OCI-LY7 (cell line): Measurements from ENCODE around the gene ABCB8. TPM values are rescaled to one million over a fixed set of nuclear protein-coding genes. Genes with fewer than 3 reads are reported as not detected.

Source experiments
- BruUV-seq: library from RNA; stranded (reverse); fragments of 400-500 nt; replicated peaks from 2 replicates; lab custom pipeline; 2021; lab: Mats Ljungman, UMichigan
- CTCF ChIA-PET: fragments of 300-600 bp; sonication (Branson Sonifier 250); formaldehyde crosslinking; loops from one replicate; lab custom pipeline; 2022; ENCODE audit warnings: antibody characterized with exemption; ENCODE audit not compliant: unreplicated experiment; lab: Charles Lee
- POLR2A ChIA-PET: fragments of 300-600 bp; sonication (Branson Sonifier 250); formaldehyde crosslinking; loops from one replicate; lab custom pipeline; 2022; ENCODE audit warnings: antibody characterized with exemption; lab: Charles Lee
- DNase-seq: peaks from one replicate; pipeline ENCODE4 v3.0.0-alpha.2; 2015; ENCODE audit warnings: low spot score
- H2AFZ ChIP-seq: fragments of 200-600 bp; sonication (generic), shearing (Covaris generic); 2 replicates; pipeline ENCODE4 v1.6.1; 2014; ENCODE audit warnings: mild to moderate bottlenecking, antibody characterized with exemption, low read length, moderate library complexity
- H3K27ac ChIP-seq: fragments of 200-600 bp; sonication (generic); 2 replicates; pipeline ENCODE4 v1.5.1; 2014; ENCODE audit warnings: mixed run types, low read depth, mild to moderate bottlenecking, moderate library complexity, low read length, inconsistent platforms; ENCODE audit not compliant: poor library complexity, severe bottlenecking
- H3K36me3 ChIP-seq: fragments of 200-600 bp; sonication (generic); 2 replicates; pipeline ENCODE4 v1.6.1; 2014; ENCODE audit warnings: mild to moderate bottlenecking, antibody characterized with exemption, low read length, moderate library complexity, mixed read lengths; ENCODE audit not compliant: insufficient read depth
- H3K4me1 ChIP-seq: fragments of 200-600 bp; sonication (generic); 2 replicates; pipeline ENCODE4 v1.5.1; 2014; ENCODE audit warnings: mild to moderate bottlenecking, low read length; ENCODE audit not compliant: insufficient read depth, poor library complexity, severe bottlenecking
- H3K4me2 ChIP-seq: fragments of 200-600 bp; sonication (generic); 2 replicates; pipeline ENCODE4 v1.6.1; 2014; ENCODE audit warnings: mild to moderate bottlenecking, low read length
- H3K4me3 ChIP-seq: fragments of 200-600 bp; sonication (generic); 2 replicates; pipeline ENCODE4 v1.5.1; 2014; ENCODE audit warnings: mild to moderate bottlenecking, low read depth, low read length; ENCODE audit not compliant: poor library complexity, severe bottlenecking
- H3K79me2 ChIP-seq: fragments of 200-600 bp; sonication (generic); 2 replicates; pipeline ENCODE4 v1.6.1; 2016; ENCODE audit warnings: low read depth, mild to moderate bottlenecking, low read length, moderate library complexity, mixed read lengths; ENCODE audit not compliant: insufficient read depth
- H3K9me2 ChIP-seq: fragments of 200-600 bp; sonication (generic); 2 replicates; pipeline ENCODE4 v1.6.1; 2016; ENCODE audit warnings: mild to moderate bottlenecking, low read length, mixed read lengths; ENCODE audit not compliant: insufficient read depth
- H3K9me3 ChIP-seq: fragments of 200-600 bp; sonication (generic); 2 replicates; pipeline ENCODE4 v1.6.1; 2014; ENCODE audit warnings: mild to moderate bottlenecking, mixed run types, low read length, mixed read lengths
- H4K20me1 ChIP-seq: fragments of 200-600 bp; sonication (generic); 2 replicates; pipeline ENCODE4 v1.6.1; 2014; ENCODE audit warnings: mild to moderate bottlenecking, antibody characterized with exemption, low read length, moderate library complexity, mixed read lengths; ENCODE audit not compliant: insufficient read depth
- CTCF ChIP-seq: fragments of 200-600 bp; sonication (generic); conservative IDR thresholded peaks from 2 replicates; pipeline ENCODE4 v1.5.1; 2014; ENCODE audit warnings: mild to moderate bottlenecking, antibody characterized with exemption, low read length, moderate library complexity, mixed read lengths
- EZH2phosphoT487 ChIP-seq: fragments of 200-600 bp; sonication (generic); IDR thresholded peaks from 2 replicates; pipeline ENCODE4 v1.6.1; 2018; ENCODE audit warnings: low read depth, borderline replicate concordance, mild to moderate bottlenecking, mixed run types, antibody characterized with exemption, low read length, moderate library complexity, mixed read lengths
- intact Hi-C: fragments of 100-400 bp; cut with micrococcal nuclease; formaldehyde crosslinking; loops from one replicate; pipeline ENCODE4 v1.10.0; 2022; ENCODE audit not compliant: unreplicated experiment
- total RNA-seq, 2 experiments: library from RNA; depleted of rRNA in 1 of 2; stranded (reverse); fragments of >200 nt in 1 of 2; shearing (Covaris generic) in 1 of 2; gene quantifications; 2 replicates each; pipeline ENCODE4 v1.2.3, GENCODE V29; 2014 to 2022

Gene ABCB8
- total RNA-seq, 2 experiments from 2014 or later: 32.0 to 64.7 TPM

DNA sequence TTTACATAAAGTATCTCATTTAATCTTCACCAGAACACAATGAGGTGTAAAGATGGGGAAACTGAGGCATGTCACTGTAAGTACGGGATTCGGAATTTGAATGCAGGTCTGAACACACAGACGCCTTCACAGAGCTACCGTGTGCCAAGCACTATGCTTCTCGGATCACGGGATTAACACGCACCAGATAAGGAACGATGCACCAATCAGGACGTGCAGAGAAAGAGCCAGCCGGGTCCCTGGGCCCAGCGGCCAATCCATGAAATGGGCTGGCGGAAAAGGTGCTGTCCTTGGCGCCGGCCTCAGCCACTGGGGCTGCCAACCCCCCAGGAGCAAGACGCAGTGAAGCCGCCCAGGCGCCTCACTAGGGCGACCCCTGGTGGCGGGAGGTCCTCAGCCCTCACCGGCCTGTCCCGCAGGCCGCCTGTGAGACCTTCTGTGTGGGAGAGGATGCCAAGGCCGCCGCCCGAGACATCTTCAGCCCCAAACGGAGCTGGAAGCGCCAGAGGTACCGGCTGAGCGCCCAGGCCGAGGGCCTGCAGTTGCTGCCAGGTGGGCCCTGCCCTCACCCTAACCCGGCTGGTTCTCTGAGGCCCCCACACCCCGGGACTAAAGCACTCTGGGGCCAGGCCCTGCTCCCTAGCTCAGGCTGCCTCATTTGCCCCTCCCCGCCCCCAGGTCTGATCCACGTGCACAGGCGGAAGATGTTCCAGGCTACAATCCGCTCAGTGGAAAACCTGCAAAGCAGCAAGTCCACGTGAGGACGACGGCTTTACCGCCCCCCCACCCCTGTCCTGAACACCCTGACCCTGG lies 19.5 kb upstream of the ABCB8 start:
- TF ChIP-seq EZH2phosphoT487 (no peak), CTCF (peak; percentile 81)
- no peaks in the 10 kb centered on the region for H3K9me3 ChIP-seq
- H2AFZ ChIP-seq: peak overlapping the region; percentile 57; the same call in 1 of the 2 replicates
- intact Hi-C loops: loop anchor here (5.0 kb wide), 1 partner anchor 46 kb away; no protein-coding TSS in a partner anchor
- H3K27ac ChIP-seq: no peak overlapping the region
- no peaks in the 10 kb centered on the region for H3K36me3 ChIP-seq
- no peaks in the 10 kb centered on the region for H4K20me1 ChIP-seq
- peak overlapping the region; percentile 48 for H3K4me2 ChIP-seq
- ChIA-PET POLR2A (interaction anchor here (1.1 kb wide), 1 partner anchor 35 kb away, joined by 3 read pairs; no protein-coding TSS in a partner anchor), CTCF (interaction anchor here (0.5 to 1.4 kb wide), 4 partner anchors 9 to 164 kb away, joined by 3 to 4 read pairs (median 3); no protein-coding TSS in a partner anchor)
- peak; percentile 73 for DNase-seq
- H3K4me1 ChIP-seq: peaks cover 7% of the 10 kb centered on the region
- no TSS peak for BruUV-seq
- peak overlapping the region; percentile 42 for H3K4me3 ChIP-seq
- H3K79me2 ChIP-seq: no peaks in the 10 kb centered on the region
- no peaks in the 10 kb centered on the region for H3K9me2 ChIP-seq

GRCh38 chr7:151009327-151010036 lies 18.8 kb upstream of the ABCB8 start:
- no TSS peak for BruUV-seq

More at GRCh38 chr7:151009327-151010036, 18.8 kb upstream of the ABCB8 start:
- Histone ChIP-seq H3K4me3 (no peak overlapping the region), H3K9me3 (no peaks in the 10 kb centered on the region), H4K20me1 (no peaks in the 10 kb centered on the region), H3K79me2 (no peaks in the 10 kb centered on the region), H3K9me2 (no peaks in the 10 kb centered on the region), H3K4me1 (peaks cover 7% of the 10 kb centered on the region), H2AFZ (no peak overlapping the region), H3K4me2 (no peak overlapping the region), H3K27ac (no peak overlapping the region), H3K36me3 (no peaks in the 10 kb centered on the region)
- intact Hi-C loops: loop anchor here (5.0 kb wide), 1 partner anchor 47 kb away; no protein-coding TSS in a partner anchor
- ChIA-PET CTCF (interaction anchor here (0.5 to 1.4 kb wide), 4 partner anchors 9 to 165 kb away, joined by 3 to 4 read pairs (median 3); no protein-coding TSS in a partner anchor), POLR2A (interaction anchor here (0.6 kb wide), 1 partner anchor 17 kb away, joined by 3 read pairs; no protein-coding TSS in a partner anchor)
- no peak for DNase-seq
- TF ChIP-seq EZH2phosphoT487: no peak
- TF ChIP-seq CTCF: no peak
